MG63 (cell line): ENCODE data around the gene PKDREJ. TPM values are rescaled to one million over a fixed set of nuclear protein-coding genes. Genes with fewer than 3 reads are reported as not detected.

Experiments
- DNase-seq: peaks from one replicate; pipeline ENCODE4 v3.0.0-alpha.2; 2020
- H3K27me3 ChIP-seq: fragments of 250-450 bp; sonication (Bioruptor Pico); 2 replicates; pipeline ENCODE4 v1.5.1; 2020; ENCODE audit warnings: mild to moderate bottlenecking, moderate library complexity
- H3K36me3 ChIP-seq: fragments of 250-450 bp; sonication (Bioruptor Pico); 2 replicates; pipeline ENCODE4 v1.5.1; 2020; ENCODE audit warnings: mild to moderate bottlenecking, moderate library complexity
- H3K4me3 ChIP-seq: fragments of 250-450 bp; sonication (Bioruptor Pico); 2 replicates; pipeline ENCODE4 v1.5.1; 2020; ENCODE audit warnings: mild to moderate bottlenecking, moderate library complexity
- H3K9me3 ChIP-seq: fragments of 250-450 bp; sonication (Bioruptor Pico); 2 replicates; pipeline ENCODE4 v1.5.1; 2020; ENCODE audit warnings: mild to moderate bottlenecking, moderate library complexity
- total RNA-seq: library from RNA; depleted of rRNA; stranded (reverse); fragments of >200 nt; shearing (Covaris generic); gene quantifications from 2 replicates; pipeline ENCODE4 v1.2.3, GENCODE V29; 2014; ENCODE audit warnings: low replicate concordance

PKDREJ gene
- total RNA-seq, 1 experiment from 2014 or later = not detected

- Histone ChIP-seq H3K27me3 (no peaks in the 10 kb centered on the region), H3K9me3 (no peaks in the 10 kb centered on the region), H3K36me3 (no peaks in the 10 kb centered on the region), H3K4me3 (peak overlapping the region; percentile 91)
- DNase-seq = no peak
These were observed 11.9 kb downstream of the PKDREJ start for GRCh38 chr22:46251266-46251665.

- H3K27me3 ChIP-seq = no peaks in the 10 kb centered on the region
- peak overlapping the region; percentile 91 for H3K4me3 ChIP-seq
- H3K36me3 ChIP-seq = no peaks in the 10 kb centered on the region
- DNase-seq = no peak
- no peaks in the 10 kb centered on the region for H3K9me3 ChIP-seq
These were observed 12.4 kb downstream of the PKDREJ start for GRCh38 chr22:46250783-46251125.

- Histone ChIP-seq H3K27me3 (no peaks in the 10 kb centered on the region), H3K9me3 (no peaks in the 10 kb centered on the region), H3K36me3 (no peaks in the 10 kb centered on the region), H3K4me3 (peak within 1 kb of the TSS; percentile 91)
- peak; percentile 91 for DNase-seq
These were observed 12.9 kb downstream of the PKDREJ start, which contains the start of gene CDPF1 for GRCh38 chr22:46250035-46250782. TSS of gene CDPF1 (minus strand) at chr22:46250293. CDS start at chr22:46248284, 2,009 bp downstream.

- Histone ChIP-seq H3K36me3 (0 out of 2 replicates have a peak, but pooled peaks cover 2% of the 10 kb centered on the region), H3K4me3 (no peak overlapping the region), H3K27me3 (no peaks in the 10 kb centered on the region), H3K9me3 (no peaks in the 10 kb centered on the region)
- DNase-seq = no peak
These were observed 15.6 kb downstream of the PKDREJ start for GRCh38 chr22:46247443-46247975.

- 0 out of 2 replicates have a peak, but pooled peaks cover 2% of the 10 kb centered on the region for H3K36me3 ChIP-seq
- no peaks in the 10 kb centered on the region for H3K9me3 ChIP-seq
- DNase-seq = no peak
- no peak overlapping the region for H3K4me3 ChIP-seq
- no peaks in the 10 kb centered on the region for H3K27me3 ChIP-seq
These were observed 17.0 kb downstream of the PKDREJ start for GRCh38 chr22:46246178-46246577.

GRCh38 chr22:46245511-46245910, 17.6 kb downstream of the PKDREJ start:
- Histone ChIP-seq H3K9me3 (no peaks in the 10 kb centered on the region), H3K4me3 (no peak overlapping the region), H3K27me3 (no peaks in the 10 kb centered on the region), H3K36me3 (0 out of 2 replicates have a peak, but pooled peaks cover 2% of the 10 kb centered on the region)
- no peak for DNase-seq

- no peak for DNase-seq
- 0 out of 2 replicates have a peak, but pooled peaks cover 2% of the 10 kb centered on the region for H3K36me3 ChIP-seq
- H3K27me3 ChIP-seq = no peaks in the 10 kb centered on the region
- H3K4me3 ChIP-seq = no peak overlapping the region
- no peaks in the 10 kb centered on the region for H3K9me3 ChIP-seq
These were observed 18.4 kb downstream of the PKDREJ start for GRCh38 chr22:46244771-46245170.

- DNase-seq = no peak
- Histone ChIP-seq H3K27me3 (no peaks in the 10 kb centered on the region), H3K9me3 (no peaks in the 10 kb centered on the region), H3K36me3 (0 out of 2 replicates have a peak, but pooled peaks cover 2% of the 10 kb centered on the region), H3K4me3 (no peak overlapping the region)
These were observed 21.1 kb downstream of the PKDREJ start for GRCh38 chr22:46242076-46242475.

GRCh38 chr22:46241396-46242007, 21.6 kb downstream of the PKDREJ start:
- Histone ChIP-seq H3K9me3 (no peaks in the 10 kb centered on the region), H3K27me3 (no peaks in the 10 kb centered on the region), H3K36me3 (0 out of 2 replicates have a peak, but pooled peaks cover 2% of the 10 kb centered on the region), H3K4me3 (no peak overlapping the region)
- no peak for DNase-seq

GRCh38 chr22:46240907-46241306, 22.2 kb downstream of the PKDREJ start:
- Histone ChIP-seq H3K4me3 (no peak overlapping the region), H3K9me3 (no peaks in the 10 kb centered on the region), H3K36me3 (0 out of 2 replicates have a peak, but pooled peaks cover 2% of the 10 kb centered on the region), H3K27me3 (no peaks in the 10 kb centered on the region)
- DNase-seq = no peak

GRCh38 chr22:46240506-46240905, 22.6 kb downstream of the PKDREJ start:
- Histone ChIP-seq H3K36me3 (0 out of 2 replicates have a peak, but pooled peaks cover 2% of the 10 kb centered on the region), H3K27me3 (no peaks in the 10 kb centered on the region), H3K4me3 (no peak overlapping the region), H3K9me3 (no peaks in the 10 kb centered on the region)
- no peak for DNase-seq

GRCh38 chr22:46240073-46240472, 23.1 kb downstream of the PKDREJ start:
- Histone ChIP-seq H3K27me3 (no peaks in the 10 kb centered on the region), H3K36me3 (0 out of 2 replicates have a peak, but pooled peaks cover 2% of the 10 kb centered on the region), H3K9me3 (no peaks in the 10 kb centered on the region), H3K4me3 (no peak overlapping the region)
- DNase-seq = no peak

- H3K9me3 ChIP-seq = no peaks in the 10 kb centered on the region
- 0 out of 2 replicates have a peak, but pooled peaks cover 2% of the 10 kb centered on the region for H3K36me3 ChIP-seq
- no peak overlapping the region for H3K4me3 ChIP-seq
- no peaks in the 10 kb centered on the region for H3K27me3 ChIP-seq
- DNase-seq = no peak
These were observed 23.7 kb downstream of the PKDREJ start for GRCh38 chr22:46239261-46240048.

GRCh38 chr22:46238541-46238940, 24.6 kb downstream of the PKDREJ start:
- H3K9me3 ChIP-seq = no peaks in the 10 kb centered on the region
- H3K4me3 ChIP-seq = no peak overlapping the region
- no peak for DNase-seq
- H3K27me3 ChIP-seq = no peaks in the 10 kb centered on the region
- no peaks in the 10 kb centered on the region for H3K36me3 ChIP-seq

- H3K4me3 ChIP-seq = no peak overlapping the region
- H3K27me3 ChIP-seq = no peaks in the 10 kb centered on the region
- no peaks in the 10 kb centered on the region for H3K9me3 ChIP-seq
- no peak for DNase-seq
- no peaks in the 10 kb centered on the region for H3K36me3 ChIP-seq
These were observed 25.6 kb downstream of the PKDREJ start for GRCh38 chr22:46237453-46238124.

- no peaks in the 10 kb centered on the region for H3K27me3 ChIP-seq
- no peaks in the 10 kb centered on the region for H3K36me3 ChIP-seq
- no peak for DNase-seq
- no peak overlapping the region for H3K4me3 ChIP-seq
- no peaks in the 10 kb centered on the region for H3K9me3 ChIP-seq
These were observed 28.2 kb downstream of the PKDREJ start for GRCh38 chr22:46234969-46235368.
